Hindlimb muscle (tissue), 1 donor: ENCODE data around the gene PIGS. TPM values are rescaled to one million over a fixed set of nuclear protein-coding genes. Genes with fewer than 3 reads are reported as not detected.
"Not testable (repeated sequence)": the region's sequence is repeated elsewhere in the genome, so short reads cannot be mapped to it uniquely, and the experiment has no call there.

ENCODE experiments used
- DNase-seq: peaks from one replicate; pipeline ENCODE4 v3.0.0-alpha.2; 2013
- polyA plus RNA-seq: library from polyadenylated mRNA; unstranded; fragments of 120-200 nt; gene quantifications from one replicate; pipeline ENCODE4 v1.2.1, GENCODE V29; 2013; ENCODE audit not compliant: insufficient read length

Gene PIGS
- polyA plus RNA-seq, 1 donor, result 51.9 TPM

GRCh38 chr17:28578246-28579195, 7.2 kb upstream of the PIGS start:
- DNase-seq, result no peak

GRCh38 chr17:28577466-28577824, 6.1 kb upstream of the PIGS start:
- DNase-seq, result no peak

- peak; percentile 84 for DNase-seq
Observed at GRCh38 chr17:28576758-28577465, 5.6 kb upstream of the PIGS start, which contains the start of gene ALDOC. TSS of gene ALDOC (minus strand) at chr17:28576895. CDS start at chr17:28575532, 1,363 bp downstream.

GRCh38 chr17:28576016-28576415, 4.7 kb upstream of the PIGS start:
- DNase-seq, result not testable (repeated sequence)

GRCh38 chr17:28575126-28575795, 3.9 kb upstream of the PIGS start:
- no peak for DNase-seq

GRCh38 chr17:28574526-28574925, 3.2 kb upstream of the PIGS start:
- DNase-seq, result no peak

- DNase-seq, result no peak
Observed at GRCh38 chr17:28573966-28574480, 2.7 kb upstream of the PIGS start.

- DNase-seq, result no peak
Observed at GRCh38 chr17:28573521-28573920, 2.2 kb upstream of the PIGS start.

- no peak for DNase-seq
Observed at GRCh38 chr17:28573040-28573380, 1.7 kb upstream of the PIGS start.

GRCh38 chr17:28572259-28573039, 1.1 kb upstream of the PIGS start:
- DNase-seq, result no peak

- no peak for DNase-seq
Observed at GRCh38 chr17:28570716-28571360, 486 bp downstream of the PIGS start.

GRCh38 chr17:28569446-28569845, 1.9 kb downstream of the PIGS start:
- no peak for DNase-seq

- DNase-seq, result no peak
Observed at GRCh38 chr17:28567604-28568003, 3.7 kb downstream of the PIGS start.

- DNase-seq, result no peak
Observed at GRCh38 chr17:28563475-28563874, 7.8 kb downstream of the PIGS start.

- no peak for DNase-seq
Observed at GRCh38 chr17:28555022-28555421, 16.3 kb downstream of the PIGS start.

GRCh38 chr17:28554565-28554964, 16.8 kb downstream of the PIGS start:
- no peak for DNase-seq

- no peak for DNase-seq
Observed at GRCh38 chr17:28553000-28553505, 18.3 kb downstream of the PIGS start.

GRCh38 chr17:28552176-28552999, 18.9 kb downstream of the PIGS start, which contains the start of gene UNC119:
TSS of gene UNC119 (minus strand) at chr17:28552624. CDS start at chr17:28552557, 67 bp downstream.
- DNase-seq, result peak; percentile 85

- DNase-seq, result no peak
Observed at GRCh38 chr17:28551421-28552175, 19.7 kb downstream of the PIGS start.

- no peak for DNase-seq
Observed at GRCh38 chr17:28550858-28551257, 20.5 kb downstream of the PIGS start.
